GM21526 (cell line): ENCODE measurements around the gene EVX1.

ENCODE experiments used
- ATAC-seq: cut with Tn5 transposase; IDR thresholded peaks from one replicate; pipeline ENCODE4 v1.9.1; 2021; ENCODE audit warnings: moderate library complexity; ENCODE audit not compliant: unreplicated experiment, low FRiP score

Gene EVX1

DNA sequence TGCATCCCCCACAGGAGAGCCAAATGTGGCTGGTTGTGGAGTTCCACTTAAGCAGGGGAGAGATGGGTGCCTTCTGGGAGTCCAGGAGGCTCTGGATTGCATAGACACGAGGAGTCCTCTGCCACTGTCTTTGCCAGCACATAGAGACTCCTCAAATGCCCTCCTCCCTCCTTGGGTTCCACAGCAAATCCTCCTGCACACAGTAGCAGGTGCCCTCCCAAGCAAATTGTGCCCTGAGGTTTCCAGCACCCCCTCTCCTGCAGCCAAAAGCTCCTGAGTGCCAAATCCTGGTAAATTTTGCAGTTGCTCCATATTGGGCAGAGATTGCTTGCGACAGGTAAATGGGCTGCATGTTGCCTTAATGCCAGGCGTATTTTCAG, 5.8 kb downstream of the EVX1 start:
- ATAC-seq: no peak

DNA sequence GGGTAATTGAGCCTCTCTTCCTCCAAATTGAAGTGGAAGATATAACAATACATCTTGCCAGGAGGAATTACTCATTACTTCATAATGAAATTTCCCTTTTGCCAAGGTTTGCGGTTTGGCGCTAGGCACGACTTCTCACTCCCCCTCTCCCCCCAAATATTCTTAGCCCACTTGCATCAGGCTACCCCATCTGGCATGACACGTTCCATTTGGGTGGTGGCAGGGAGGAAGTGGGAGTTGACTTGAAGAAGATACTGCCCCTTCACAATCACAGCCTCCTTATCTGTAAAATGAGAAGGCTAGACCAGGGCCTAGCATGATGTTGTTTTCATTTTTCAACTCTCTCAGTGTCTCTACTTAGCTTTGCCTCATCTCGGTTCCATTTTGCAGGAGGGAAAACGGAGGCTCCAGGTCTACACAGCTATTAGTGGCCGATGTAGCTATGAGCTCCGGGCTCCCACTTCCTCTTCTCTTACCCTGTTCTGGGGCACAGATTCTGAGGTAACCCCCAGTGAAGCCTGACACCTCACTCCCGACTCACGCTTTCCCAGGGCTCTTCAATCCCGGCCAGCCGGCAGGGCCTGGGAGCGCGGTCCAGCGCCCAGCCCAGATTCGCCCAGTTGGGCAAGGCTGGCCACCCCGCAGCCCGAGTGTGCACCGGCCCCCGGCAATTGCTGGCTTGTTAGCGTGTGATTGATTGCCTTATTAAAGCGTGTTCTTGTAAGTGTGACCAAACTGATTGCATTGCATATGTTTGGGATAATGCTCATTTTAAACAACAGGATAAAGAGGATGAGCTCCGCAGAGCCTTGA, 6.5 kb downstream of the EVX1 start:
- no peak for ATAC-seq

GRCh38 chr7:27249724-27250556, 7.3 kb downstream of the EVX1 start:
- no peak for ATAC-seq

DNA sequence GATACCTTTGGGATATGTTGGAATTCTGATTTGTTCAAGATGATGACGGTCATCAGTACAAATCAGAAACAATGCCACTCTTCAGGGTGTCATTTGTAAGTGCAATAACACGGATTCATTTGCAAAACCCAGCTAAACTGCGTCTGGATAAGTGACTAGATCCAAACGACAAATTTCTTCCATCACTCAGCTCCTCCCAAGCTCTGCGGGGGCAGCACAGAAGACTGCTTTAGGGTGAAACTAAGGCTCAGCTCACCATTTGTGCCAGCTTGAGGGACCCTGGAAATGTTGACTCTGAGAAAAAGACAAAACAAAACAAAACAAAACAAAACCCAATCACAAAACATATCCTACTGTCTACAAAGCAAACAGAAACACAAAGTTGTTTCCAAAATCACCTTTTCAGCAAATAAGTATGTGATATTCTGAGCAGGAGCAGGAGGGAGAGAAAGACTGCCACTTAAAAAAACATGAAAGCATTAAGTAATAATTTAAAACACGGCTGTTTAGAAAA, 8.0 kb downstream of the EVX1 start:
- no peak for ATAC-seq

DNA sequence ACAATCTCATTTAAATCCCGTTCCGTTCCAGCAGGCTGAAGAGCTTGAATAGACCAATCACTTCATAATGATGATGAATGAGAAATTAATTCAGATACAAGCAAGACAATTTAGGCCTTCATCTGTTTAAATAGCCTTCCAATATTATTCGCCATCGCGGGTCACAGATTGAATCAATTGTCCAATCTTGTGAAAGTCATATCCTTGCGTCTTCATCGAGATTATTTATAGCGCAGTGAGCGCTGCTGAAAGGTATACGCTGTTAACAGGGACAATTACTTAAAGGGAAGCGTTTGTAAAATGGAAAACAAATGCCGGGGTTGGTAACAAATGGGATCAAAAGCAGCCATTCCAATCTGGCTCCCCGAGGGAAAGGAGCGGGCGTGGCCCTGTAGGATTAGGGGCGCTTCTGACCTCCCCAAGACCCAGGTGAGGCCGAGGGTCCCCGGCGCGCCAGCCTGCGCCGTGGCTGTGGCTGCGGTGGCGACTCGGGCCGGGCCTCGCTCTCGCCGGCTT, 8.6 kb downstream of the EVX1 start:
- ATAC-seq: no peak

DNA sequence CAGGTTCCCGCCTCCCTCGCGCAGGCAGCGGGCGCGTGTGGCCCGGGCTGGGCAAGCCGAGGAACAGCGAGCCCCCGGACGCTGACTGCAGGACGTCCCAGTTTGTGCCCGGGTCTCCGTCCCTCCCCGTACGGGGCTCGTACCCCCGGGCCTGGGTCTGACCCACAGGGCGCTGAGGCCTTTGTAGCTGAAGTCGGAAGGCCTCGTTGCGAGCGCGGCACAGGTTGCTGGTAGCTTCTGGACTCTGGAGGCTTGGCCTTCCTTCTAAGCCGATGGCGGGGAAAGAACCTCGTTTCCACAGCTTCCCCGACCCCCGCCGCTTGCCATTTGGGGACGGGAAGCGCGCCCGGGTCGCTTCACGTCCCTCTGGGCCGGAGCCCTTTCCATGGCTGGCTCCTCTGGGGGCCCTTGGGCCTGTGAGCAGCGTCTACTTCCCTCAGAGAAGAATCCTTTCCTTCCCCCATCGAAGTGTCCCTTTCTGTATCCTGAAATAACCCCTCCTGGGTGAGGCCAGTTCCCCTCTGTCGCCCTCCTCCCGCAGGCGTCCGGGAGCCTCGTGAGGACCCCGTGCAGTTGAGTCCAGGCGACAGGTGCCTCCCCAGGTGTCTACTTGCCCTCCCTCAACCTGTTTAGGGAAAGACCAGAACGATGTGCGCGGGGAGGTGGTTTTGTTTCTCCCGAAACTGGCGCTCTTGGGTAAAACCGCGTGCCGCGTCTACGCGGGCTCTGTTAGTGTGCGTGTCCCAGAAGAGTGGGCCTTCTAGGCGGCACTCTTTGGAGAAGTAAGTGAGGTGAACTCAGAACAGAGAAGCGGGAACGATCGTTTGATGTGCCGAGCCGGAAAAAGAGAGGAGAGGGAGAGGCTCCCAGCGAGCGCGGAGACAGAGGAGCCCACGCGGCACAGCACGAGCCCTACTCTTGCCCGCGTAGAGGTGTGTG, 9.3 kb downstream of the EVX1 start:
- no peak for ATAC-seq

DNA sequence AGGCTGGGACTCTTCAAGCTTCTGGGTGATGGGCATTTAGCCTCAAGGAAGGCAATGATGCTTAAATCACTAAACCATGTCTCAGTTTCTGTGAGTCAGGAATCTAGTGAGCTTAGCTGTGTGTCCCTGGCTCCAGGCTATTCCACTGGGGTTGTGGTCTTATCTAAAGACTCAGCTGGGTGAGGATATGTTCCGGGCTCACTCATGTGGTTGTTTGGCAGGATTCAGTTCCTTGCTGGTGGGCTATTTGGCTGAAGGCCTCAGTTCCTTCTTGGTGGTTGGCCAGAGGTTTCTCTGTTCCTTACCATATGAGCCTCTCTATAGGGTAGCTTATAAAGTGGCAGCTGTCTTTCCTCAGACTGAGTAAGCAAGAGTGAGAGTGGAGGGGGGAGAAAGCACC, 12.0 kb downstream of the EVX1 start:
- no peak for ATAC-seq

DNA sequence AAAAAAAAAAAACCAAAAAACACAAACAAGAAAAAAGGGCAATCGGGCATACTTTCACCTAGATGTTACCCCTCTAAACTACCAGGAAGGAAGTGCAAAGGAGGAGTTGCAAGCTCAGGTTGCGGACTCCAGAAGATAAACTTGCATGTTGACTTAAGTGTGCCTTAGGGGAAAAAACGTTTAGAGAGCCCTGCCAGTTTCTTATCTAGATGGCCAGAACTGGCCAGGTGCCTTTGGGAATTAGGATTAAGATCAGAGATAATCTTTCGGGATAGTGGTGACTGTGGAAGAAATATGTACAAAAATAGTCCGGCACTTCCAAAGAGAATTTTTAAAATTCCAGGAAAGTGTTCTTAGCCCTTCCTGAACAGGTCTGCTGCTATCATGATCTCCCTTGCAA, 17.6 kb downstream of the EVX1 start:
- no peak for ATAC-seq

- ATAC-seq: no peak
Observed at GRCh38 chr7:27262121-27262520, 19.5 kb downstream of the EVX1 start.

GRCh38 chr7:27263781-27264180, 21.2 kb downstream of the EVX1 start:
- no peak for ATAC-seq

DNA sequence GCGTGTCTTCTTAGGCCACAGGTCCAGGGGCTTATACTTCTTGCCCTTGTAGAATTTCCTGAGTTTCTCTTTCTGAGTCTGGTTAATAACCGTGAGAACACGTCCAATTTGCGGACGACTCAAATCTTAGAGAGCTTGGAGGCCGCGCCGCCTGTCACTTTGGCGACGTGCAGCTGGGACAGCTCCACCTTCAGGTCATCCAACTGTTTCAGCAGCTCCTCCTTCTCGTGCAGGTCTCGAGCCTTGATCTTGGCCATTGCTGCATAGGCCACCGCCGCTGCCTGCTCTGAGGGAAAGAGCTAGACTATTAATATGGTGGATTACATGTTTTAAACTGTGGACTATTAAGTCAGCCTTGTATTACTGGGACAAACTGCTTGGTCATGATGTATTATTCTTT, 26.9 kb downstream of the EVX1 start:
- no peak for ATAC-seq

- no peak for ATAC-seq
Observed at GRCh38 chr7:27271384-27271783, 28.8 kb downstream of the EVX1 start.

DNA sequence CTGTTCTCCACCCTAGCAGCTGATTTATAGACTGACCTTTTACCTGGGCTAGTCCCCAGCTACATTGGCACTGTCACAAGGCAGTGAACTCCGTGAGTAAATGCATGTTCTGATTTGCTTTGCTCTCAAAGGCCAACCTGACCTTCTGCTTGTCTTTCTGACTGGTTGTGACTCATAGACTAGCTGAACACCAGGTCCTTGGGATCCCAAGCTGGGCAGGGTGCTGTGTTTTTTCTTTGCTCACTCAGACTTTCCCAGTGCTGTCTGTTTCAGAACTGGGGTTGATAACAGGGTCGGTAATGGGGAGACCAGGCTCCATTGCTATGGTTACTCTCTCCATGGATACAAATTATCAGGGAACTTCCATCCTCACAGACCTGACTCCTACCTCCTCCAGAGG, 35.0 kb downstream of the EVX1 start:
- no peak for ATAC-seq

DNA sequence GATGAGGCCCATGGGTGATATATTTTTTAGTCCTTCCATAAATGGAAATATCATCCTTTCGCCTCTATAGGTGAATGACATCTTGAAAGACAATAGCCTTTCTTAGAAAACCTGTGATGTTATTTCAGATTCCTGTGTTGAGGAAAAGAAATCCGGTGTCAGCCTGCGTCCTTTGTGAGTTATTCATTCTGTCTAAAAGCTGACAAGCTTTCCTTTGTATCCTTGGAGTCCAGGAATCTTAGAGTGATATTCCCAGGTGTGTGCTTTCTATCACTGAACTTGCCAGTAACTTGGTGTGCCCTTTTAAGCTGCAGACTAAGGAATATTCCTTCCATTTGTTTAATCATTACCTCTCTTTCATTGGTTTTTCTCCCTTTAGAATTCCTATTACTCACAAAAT, 41.0 kb downstream of the EVX1 start:
- no peak for ATAC-seq

DNA sequence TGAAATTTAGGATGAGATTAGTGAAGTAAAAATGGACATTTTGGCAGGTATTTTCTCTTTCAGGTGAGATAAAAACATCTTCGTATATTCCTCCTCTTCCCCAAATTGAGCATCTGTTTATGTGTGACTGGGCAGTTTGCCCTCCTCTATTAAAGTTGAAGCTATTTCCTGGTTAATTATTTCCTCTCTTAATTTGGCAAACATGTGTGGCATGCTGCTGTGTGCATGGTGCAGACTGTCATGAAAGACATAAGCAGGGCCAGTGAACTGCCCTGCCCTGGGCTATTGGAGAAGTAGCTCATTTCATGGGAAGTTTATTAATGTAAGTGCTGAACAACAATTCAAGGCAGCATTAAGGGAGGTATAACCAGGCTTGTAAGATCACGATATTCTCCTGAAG, 52.6 kb downstream of the EVX1 start:
- no peak for ATAC-seq

- no peak for ATAC-seq
Observed at GRCh38 chr7:27297356-27297755, 54.8 kb downstream of the EVX1 start.
